Omental fat pad (tissue), 4 donors: Measurements from ENCODE around the gene PLCB1. TPM values are rescaled to one million over a fixed set of nuclear protein-coding genes. Genes with fewer than 3 reads are reported as not detected.

ENCODE experiments used
- ATAC-seq: fragments of 150-250 bp; one replicate; pipeline ENCODE4 v1.9.1; 2016; ENCODE audit warnings: mild to moderate bottlenecking, moderate library complexity; ENCODE audit not compliant: low FRiP score
- DNase-seq: peaks from one replicate; pipeline ENCODE4 v3.0.0-alpha.2; 2019; ENCODE audit warnings: low spot score
- CTCF ChIP-seq, 3 donors: fragments of 450-650 bp; IDR thresholded peaks; one replicate each; pipeline ENCODE4 v1.5.1; 2016 to 2017; ENCODE audit warnings: antibody characterized with exemption in 3 of 3, mild to moderate bottlenecking in 3 of 3, moderate library complexity in 2 of 3
- total RNA-seq, 4 donors: library from RNA; depleted of rRNA; stranded (reverse); fragments of >200 nt; gene quantifications; one replicate each; pipeline ENCODE4 v1.1.0, GENCODE V29; 2016

The PLCB1 gene
- total RNA-seq, 4 donors from 2014 or later = 22.4 to 60.5 (median 36.4) TPM

GRCh38 chr20:8678098-8678776 lies 546.2 kb downstream of the PLCB1 start:
- no peak for TF ChIP-seq CTCF (IDR thresholded peaks at IDR 0.05)
- no peak for ATAC-seq
- DNase-seq = no peak

- TF ChIP-seq CTCF (IDR thresholded peaks at IDR 0.05) = no peak
Observed at GRCh38 chr20:8689337-8689736, 557.3 kb downstream of the PLCB1 start.

GRCh38 chr20:8690074-8690473 lies 558.0 kb downstream of the PLCB1 start:
- no peak for TF ChIP-seq CTCF (IDR thresholded peaks at IDR 0.05)
- no peak for DNase-seq
- ATAC-seq = no peak

More at GRCh38 chr20:8689337-8689736, 557.3 kb downstream of the PLCB1 start:
- ATAC-seq (no peak), DNase-seq (no peak)

- no peak for TF ChIP-seq CTCF (IDR thresholded peaks at IDR 0.05)
- DNase-seq (no peak), ATAC-seq (peak; percentile 64)
Observed at GRCh38 chr20:8693709-8694108, 561.6 kb downstream of the PLCB1 start.

- no peak for DNase-seq
- no peak for ATAC-seq
- no peak for TF ChIP-seq CTCF (IDR thresholded peaks at IDR 0.05)
Observed at GRCh38 chr20:8700756-8701155, 568.7 kb downstream of the PLCB1 start.

GRCh38 chr20:8706961-8707700 lies 575.1 kb downstream of the PLCB1 start:
- ATAC-seq (no peak), DNase-seq (no peak)
- no peak for TF ChIP-seq CTCF (IDR thresholded peaks at IDR 0.05)

- no peak for TF ChIP-seq CTCF (IDR thresholded peaks at IDR 0.05)
- no peak for DNase-seq
- ATAC-seq = no peak
Observed at GRCh38 chr20:8709627-8710026, 577.6 kb downstream of the PLCB1 start.
